Activated CD4-positive, alpha-beta T cell treated with anti-CD3 and anti-CD28 coated beads, Interleukin-2, amount 50 U/mL, for 48 hours (primary cell): ENCODE results near the gene FAM3D.
A peak's percentile ranks its signal among the peaks of the same experiment; 100 is the strongest.

Experiments
- DNase-seq, 2 experiments: peaks; one replicate each; pipeline ENCODE4 v3.0.0-alpha.2; 2020

FAM3D gene

GRCh38 chr3:58625196-58625824, 41.3 kb downstream of the FAM3D start:
- DNase-seq = no peak

DNA sequence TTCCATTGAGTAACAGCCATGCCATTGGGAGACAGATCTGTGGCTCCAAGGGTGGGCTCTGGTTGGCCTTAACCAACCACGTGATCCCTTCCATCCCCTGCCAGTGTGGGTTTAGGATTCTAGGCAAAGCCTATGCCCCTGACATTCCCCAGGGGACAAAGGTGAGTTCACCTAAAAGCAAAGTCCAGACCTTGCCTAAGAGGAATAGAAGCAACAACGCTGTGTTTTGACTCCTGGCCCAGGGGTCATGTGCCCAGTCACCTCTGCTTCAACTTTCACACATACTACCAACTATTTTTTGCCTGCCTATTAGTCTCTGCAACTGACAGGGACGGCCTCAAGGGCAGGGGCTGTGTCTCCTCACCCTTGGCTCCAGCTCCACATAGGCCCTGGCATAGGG, 42.0 kb downstream of the FAM3D start:
- DNase-seq = no peak

- no peak for DNase-seq
Measured at GRCh38 chr3:58623961-58624360, 42.6 kb downstream of the FAM3D start.

- DNase-seq = no peak
Measured at GRCh38 chr3:58623478-58623877, 43.1 kb downstream of the FAM3D start.

DNA sequence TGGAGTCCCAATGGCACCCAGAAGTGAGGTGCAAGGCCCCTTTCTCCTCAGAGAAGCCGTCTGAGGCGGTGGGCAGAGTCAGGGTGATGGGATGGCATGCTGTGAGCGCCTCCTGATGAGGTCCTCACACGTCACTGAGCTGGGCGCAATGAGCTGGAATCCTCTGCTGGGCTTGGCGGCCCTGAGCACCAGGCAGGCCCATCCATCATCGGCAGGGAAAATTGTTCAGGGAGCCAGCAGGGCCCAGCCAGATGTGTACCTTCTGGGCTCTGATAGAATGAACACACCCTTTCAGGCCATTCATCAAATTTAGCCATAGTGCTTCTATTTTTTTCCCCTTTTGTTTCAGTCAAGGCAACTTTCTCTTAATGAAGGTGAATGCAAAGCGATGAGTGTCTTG, 43.7 kb downstream of the FAM3D start:
- DNase-seq = no peak

DNA sequence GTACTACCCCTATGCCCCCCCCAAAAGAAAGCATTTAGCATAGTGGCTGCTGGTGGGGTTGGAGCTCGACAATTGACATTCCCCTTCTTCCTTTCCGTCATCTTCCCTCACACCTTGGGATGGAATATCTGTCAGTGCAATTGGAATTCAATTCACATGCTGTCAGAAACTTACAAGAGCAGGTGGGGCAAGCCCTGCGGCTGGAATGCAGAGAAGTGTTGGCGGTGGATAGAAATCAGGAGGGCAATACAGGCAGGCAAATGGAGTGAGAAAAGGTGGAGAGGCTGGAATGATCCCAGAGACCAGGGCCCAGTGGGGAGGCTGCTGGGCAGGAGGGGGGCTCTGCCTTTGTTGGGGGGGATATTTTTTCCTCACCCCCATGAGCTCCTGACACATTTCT, 44.1 kb downstream of the FAM3D start:
- DNase-seq = no peak

GRCh38 chr3:58621086-58621830, 45.3 kb downstream of the FAM3D start:
- no peak for DNase-seq

- DNase-seq = no peak
Measured at GRCh38 chr3:58620421-58620820, 46.2 kb downstream of the FAM3D start.

DNA sequence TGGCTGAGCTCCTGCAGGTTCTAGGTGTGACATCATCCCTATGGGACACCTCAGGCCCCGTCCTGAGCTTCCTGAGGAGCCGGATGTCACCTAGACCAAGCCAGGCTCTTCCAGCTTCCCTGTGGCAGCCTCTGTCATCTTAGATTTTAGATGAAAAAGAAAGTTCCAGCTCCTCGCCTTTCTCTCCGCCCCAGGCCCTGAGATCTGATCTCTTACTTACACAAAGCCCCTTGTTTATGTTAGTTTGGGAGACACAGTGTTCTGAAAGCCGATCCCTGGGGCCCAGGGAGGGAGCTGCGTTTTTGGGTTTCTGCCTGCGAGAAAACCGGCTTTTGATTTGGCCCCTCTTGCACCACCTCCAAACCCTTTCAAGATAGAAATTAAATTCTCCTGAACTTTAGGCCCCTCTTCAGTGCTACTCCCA, 49.2 kb downstream of the FAM3D start:
- DNase-seq = no peak

GRCh38 chr3:58613236-58614132, 53.1 kb downstream of the FAM3D start:
- no peak for DNase-seq

GRCh38 chr3:58612830-58613229, 53.7 kb downstream of the FAM3D start:
- DNase-seq = no peak

GRCh38 chr3:58609990-58610389, 56.6 kb downstream of the FAM3D start:
- peak in 1 of 2 experiments; percentile 5 for DNase-seq

- no peak for DNase-seq
Measured at GRCh38 chr3:58608648-58609047, 57.9 kb downstream of the FAM3D start.

GRCh38 chr3:58607816-58608215, 58.8 kb downstream of the FAM3D start:
- DNase-seq = no peak

DNA sequence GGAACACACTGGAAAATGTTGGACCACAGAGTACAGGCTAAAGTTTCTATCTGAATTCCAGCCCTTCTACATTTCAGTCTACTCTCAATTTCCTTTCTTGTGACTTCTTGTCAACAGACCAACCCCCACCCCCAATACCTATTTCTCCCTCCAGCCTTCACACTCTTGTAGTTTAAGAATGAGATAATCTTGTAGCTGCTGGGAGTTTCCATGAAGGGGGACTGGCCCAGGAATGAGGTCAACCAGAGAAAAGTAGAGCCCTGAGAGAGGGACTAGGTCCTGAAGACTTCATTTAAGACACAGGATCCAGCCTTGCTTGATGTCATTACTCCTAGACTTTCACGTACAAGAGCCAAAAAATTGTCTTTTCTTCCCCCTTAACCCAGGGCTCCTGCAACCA, 59.9 kb downstream of the FAM3D start:
- DNase-seq = no peak

DNA sequence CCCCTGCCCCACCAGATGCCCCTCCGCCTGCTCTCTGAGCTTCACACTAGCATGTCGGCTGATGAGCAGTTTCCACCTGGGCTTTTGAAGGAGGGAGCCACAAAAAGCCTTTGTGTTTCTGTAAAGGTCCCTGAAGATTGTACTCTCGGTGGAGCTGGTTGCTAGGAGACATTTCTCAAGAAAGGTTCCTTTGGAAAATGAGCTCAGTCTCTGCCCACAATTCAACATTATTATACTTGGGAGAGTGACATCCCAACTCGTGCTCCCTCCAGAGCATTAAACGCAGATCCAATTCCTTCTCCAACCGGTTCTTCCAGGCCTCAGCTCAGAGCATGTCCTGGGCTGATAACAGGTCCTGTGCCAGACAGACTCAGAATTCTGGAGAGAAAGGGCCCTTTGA, 62.5 kb downstream of the FAM3D start:
- no peak for DNase-seq

DNA sequence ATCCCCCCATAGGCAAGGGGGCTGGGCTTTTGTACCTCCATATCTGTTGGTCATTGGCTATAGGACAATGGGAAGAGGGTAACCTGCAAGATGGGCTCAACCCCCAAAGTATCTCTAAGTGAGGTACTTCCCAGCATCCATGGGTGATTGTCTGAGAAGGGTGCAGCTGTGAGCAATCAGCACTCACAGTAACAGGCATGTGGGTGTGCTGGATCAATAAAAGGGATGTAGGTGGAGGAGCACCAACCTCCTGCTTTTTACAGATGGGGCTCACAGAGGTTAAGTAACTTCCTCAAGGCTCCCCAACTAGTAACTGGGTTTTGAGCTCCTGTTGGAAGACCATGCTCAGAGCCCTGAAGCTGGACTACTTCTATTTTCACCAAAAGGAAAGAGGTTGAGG, 63.0 kb downstream of the FAM3D start:
- DNase-seq = no peak

DNA sequence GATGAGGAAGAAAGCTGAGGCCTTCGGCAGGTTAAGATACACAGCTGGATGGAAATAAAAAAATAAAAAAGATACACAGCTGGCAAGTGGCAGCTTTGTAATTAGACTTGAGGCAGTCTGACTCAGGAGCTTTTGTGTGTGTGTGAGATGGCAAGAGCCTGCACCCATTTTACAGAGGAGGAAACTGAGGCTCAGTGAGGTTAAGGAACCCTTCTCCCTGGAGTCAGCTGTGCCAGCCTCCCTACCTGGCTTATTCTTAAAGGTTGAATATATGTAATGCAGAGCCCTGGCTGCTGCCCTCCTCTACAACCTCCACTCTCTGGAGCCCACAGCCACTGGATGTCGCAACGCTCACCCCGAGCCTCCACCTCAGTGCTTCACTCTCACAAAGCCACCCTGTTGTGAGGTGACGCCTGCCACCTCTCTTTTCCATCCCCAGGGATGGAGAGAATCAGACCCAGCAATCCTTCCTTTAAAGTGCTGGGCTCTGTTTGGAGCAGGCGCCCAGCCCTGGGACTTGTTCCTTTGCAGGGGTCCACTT, 68.7 kb downstream of the FAM3D start:
- DNase-seq = no peak

- DNase-seq = no peak
Measured at GRCh38 chr3:58596834-58597518, 69.6 kb downstream of the FAM3D start.

GRCh38 chr3:58594117-58594516, 72.5 kb downstream of the FAM3D start:
- no peak for DNase-seq

GRCh38 chr3:58591517-58592510, 74.8 kb downstream of the FAM3D start:
- no peak for DNase-seq
